GM23338 (cell line): ENCODE data around the gene CAMSAP2. TPM values are rescaled to one million over a fixed set of nuclear protein-coding genes. Genes with fewer than 3 reads are reported as not detected.

ENCODE experiments used
- ATAC-seq: fragments of 200-7000 bp; cut with Tn5 transposase; 3 replicates; pipeline ENCODE4 v1.9.1; 2020
- DNase-seq: peaks from one replicate; pipeline ENCODE4 v3.0.0-alpha.2; 2015; ENCODE audit warnings: low spot score
- H2AFZ ChIP-seq: fragments of 200-600 bp; sonication (generic); 2 replicates; pipeline ENCODE4 v1.8.0; 2016; ENCODE audit warnings: antibody characterized with exemption, mild to moderate bottlenecking, moderate library complexity
- H3F3A ChIP-seq: fragments of 200-600 bp; sonication (generic); replicated peaks from 2 replicates; pipeline ENCODE4 v1.8.0; 2017; ENCODE audit warnings: antibody characterized with exemption, mixed run types, low read depth
- H3K27ac ChIP-seq: fragments of 200-600 bp; sonication (generic); 2 replicates; pipeline ENCODE4 v1.6.1; 2016; ENCODE audit warnings: low read depth
- H3K27me3 ChIP-seq: fragments of 200-600 bp; sonication (generic); 2 replicates; pipeline ENCODE4 v1.8.0; 2016; ENCODE audit warnings: mild to moderate bottlenecking, mixed run types, moderate library complexity; ENCODE audit not compliant: insufficient read depth
- H3K36me3 ChIP-seq: fragments of 200-600 bp; sonication (generic); 2 replicates; pipeline ENCODE4 v1.8.0; 2016; ENCODE audit warnings: mild to moderate bottlenecking; ENCODE audit not compliant: insufficient read depth
- H3K4me1 ChIP-seq: fragments of 200-600 bp; sonication (generic); 2 replicates; pipeline ENCODE4 v1.8.0; 2016; ENCODE audit warnings: mild to moderate bottlenecking, moderate library complexity; ENCODE audit not compliant: insufficient read depth
- H3K4me2 ChIP-seq: fragments of 200-600 bp; sonication (generic); 2 replicates; pipeline ENCODE4 v1.7.1; 2017; ENCODE audit warnings: mixed run types
- H3K4me3 ChIP-seq: fragments of 200-600 bp; sonication (generic); 2 replicates; pipeline ENCODE4 v1.6.1; 2016; ENCODE audit warnings: mixed run types
- H3K79me2 ChIP-seq: fragments of 200-600 bp; sonication (generic); replicated peaks from 2 replicates; pipeline ENCODE4 v1.8.0; 2017; ENCODE audit warnings: mild to moderate bottlenecking; ENCODE audit not compliant: insufficient read depth
- H3K9me2 ChIP-seq: fragments of 200-600 bp; sonication (generic); 2 replicates; pipeline ENCODE4 v1.8.0; 2017; ENCODE audit not compliant: insufficient read depth
- H4K20me1 ChIP-seq: fragments of 200-600 bp; sonication (generic); replicated peaks from 2 replicates; pipeline ENCODE4 v1.8.0; 2017; ENCODE audit warnings: mild to moderate bottlenecking; ENCODE audit not compliant: insufficient read depth
- H3K27ac Mint-ChIP-seq: 2 replicates; pipeline ENCODE4 v1.8.0; 2020; ENCODE audit warnings: inconsistent platforms, mild to moderate bottlenecking, moderate library complexity, mixed read lengths
- H3K27me3 Mint-ChIP-seq: 3 replicates; pipeline ENCODE4 v1.8.0; 2022; ENCODE audit warnings: low read depth, mild to moderate bottlenecking, moderate library complexity, mixed read lengths, inconsistent platforms; ENCODE audit not compliant: insufficient read depth, poor library complexity
- H3K36me3 Mint-ChIP-seq: 3 replicates; pipeline ENCODE4 v1.8.0; 2021; ENCODE audit warnings: low read depth, mild to moderate bottlenecking, inconsistent platforms, moderate library complexity, mixed read lengths
- H3K4me1 Mint-ChIP-seq: 3 replicates; pipeline ENCODE4 v1.8.0; 2020; ENCODE audit warnings: mild to moderate bottlenecking, inconsistent platforms, mixed read lengths
- H3K4me3 Mint-ChIP-seq: 3 replicates; pipeline ENCODE4 v1.8.0; 2021; ENCODE audit warnings: moderate library complexity, mild to moderate bottlenecking, inconsistent platforms, mixed read lengths
- H3K9me3 Mint-ChIP-seq: 3 replicates; pipeline ENCODE4 v1.8.0; 2020; ENCODE audit warnings: moderate library complexity, mild to moderate bottlenecking, inconsistent platforms, mixed read lengths
- EZH2 ChIP-seq: fragments of 200-600 bp; sonication (generic); IDR thresholded peaks from one replicate; pipeline ENCODE4 v1.8.0; 2017; ENCODE audit warnings: antibody characterized with exemption, mild to moderate bottlenecking, low read depth; ENCODE audit not compliant: unreplicated experiment
- EZH2phosphoT487 ChIP-seq: fragments of 200-600 bp; sonication (generic); IDR thresholded peaks from one replicate; pipeline ENCODE4 v1.8.1; 2018; ENCODE audit warnings: antibody characterized with exemption; ENCODE audit not compliant: unreplicated experiment
- JUNB ChIP-seq: IDR thresholded peaks from one replicate; pipeline ENCODE4 v1.6.1; 2016; ENCODE audit warnings: antibody characterized with exemption; ENCODE audit not compliant: unreplicated experiment
- NANOG ChIP-seq: IDR thresholded peaks from 2 replicates; pipeline ENCODE4 v1.6.1; 2016; ENCODE audit warnings: antibody characterized with exemption, borderline replicate concordance
- POLR2AphosphoS5 ChIP-seq: IDR thresholded peaks from 2 replicates; pipeline ENCODE4 v1.6.1; 2016; ENCODE audit warnings: antibody characterized with exemption, low read depth
- STAT1 ChIP-seq: IDR thresholded peaks from one replicate; pipeline ENCODE4 v1.6.1; 2016; ENCODE audit warnings: antibody characterized with exemption; ENCODE audit not compliant: unreplicated experiment
- polyA plus RNA-seq: library from polyadenylated mRNA; unstranded; fragments of >200 nt; fragmentation: Nextera tagmentation; extraction: Ambion mirVana; gene quantifications from 2 replicates; pipeline ENCODE4 v1.2.1, GENCODE V29; 2016
- total RNA-seq: library from RNA; depleted of rRNA; stranded (reverse); fragments of >200 nt; shearing (Covaris generic); gene quantifications from 2 replicates; pipeline ENCODE4 v1.2.3, GENCODE V29; 2014
- TF ChIP-seq, protein P1 (sequence below): fragments of 250-450 bp; sonication (Bioruptor Pico); IDR thresholded peaks from 2 replicates; pipeline ENCODE4 v1.5.0; 2020; ENCODE audit warnings: mild to moderate bottlenecking, moderate library complexity

The CAMSAP2 gene
- total and polyA plus RNA-seq, 2 experiments from 2014 or later, result 9.1 to 21.3 TPM

DNA sequence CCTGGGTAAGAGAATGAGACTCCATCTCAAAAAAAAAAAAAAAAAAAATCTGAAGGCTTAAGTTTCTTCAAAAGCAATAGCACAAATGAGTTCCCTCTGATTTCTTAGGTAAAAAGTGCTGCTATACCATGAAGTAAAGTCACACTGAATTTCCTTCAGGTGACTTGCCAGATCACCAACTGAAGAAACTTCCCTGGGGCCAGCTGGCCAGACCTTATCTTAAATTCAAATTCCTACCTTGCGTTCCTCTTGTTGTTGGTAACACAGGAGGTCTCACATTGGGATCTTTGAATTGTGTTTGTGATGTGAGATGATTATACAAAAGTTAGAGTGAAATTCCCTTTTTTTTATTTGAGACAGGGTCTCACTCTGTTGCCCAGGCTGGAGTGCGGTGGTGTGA lies 167.8 kb downstream of the CAMSAP2 start (continued):
- TF ChIP-seq, protein P1, sequence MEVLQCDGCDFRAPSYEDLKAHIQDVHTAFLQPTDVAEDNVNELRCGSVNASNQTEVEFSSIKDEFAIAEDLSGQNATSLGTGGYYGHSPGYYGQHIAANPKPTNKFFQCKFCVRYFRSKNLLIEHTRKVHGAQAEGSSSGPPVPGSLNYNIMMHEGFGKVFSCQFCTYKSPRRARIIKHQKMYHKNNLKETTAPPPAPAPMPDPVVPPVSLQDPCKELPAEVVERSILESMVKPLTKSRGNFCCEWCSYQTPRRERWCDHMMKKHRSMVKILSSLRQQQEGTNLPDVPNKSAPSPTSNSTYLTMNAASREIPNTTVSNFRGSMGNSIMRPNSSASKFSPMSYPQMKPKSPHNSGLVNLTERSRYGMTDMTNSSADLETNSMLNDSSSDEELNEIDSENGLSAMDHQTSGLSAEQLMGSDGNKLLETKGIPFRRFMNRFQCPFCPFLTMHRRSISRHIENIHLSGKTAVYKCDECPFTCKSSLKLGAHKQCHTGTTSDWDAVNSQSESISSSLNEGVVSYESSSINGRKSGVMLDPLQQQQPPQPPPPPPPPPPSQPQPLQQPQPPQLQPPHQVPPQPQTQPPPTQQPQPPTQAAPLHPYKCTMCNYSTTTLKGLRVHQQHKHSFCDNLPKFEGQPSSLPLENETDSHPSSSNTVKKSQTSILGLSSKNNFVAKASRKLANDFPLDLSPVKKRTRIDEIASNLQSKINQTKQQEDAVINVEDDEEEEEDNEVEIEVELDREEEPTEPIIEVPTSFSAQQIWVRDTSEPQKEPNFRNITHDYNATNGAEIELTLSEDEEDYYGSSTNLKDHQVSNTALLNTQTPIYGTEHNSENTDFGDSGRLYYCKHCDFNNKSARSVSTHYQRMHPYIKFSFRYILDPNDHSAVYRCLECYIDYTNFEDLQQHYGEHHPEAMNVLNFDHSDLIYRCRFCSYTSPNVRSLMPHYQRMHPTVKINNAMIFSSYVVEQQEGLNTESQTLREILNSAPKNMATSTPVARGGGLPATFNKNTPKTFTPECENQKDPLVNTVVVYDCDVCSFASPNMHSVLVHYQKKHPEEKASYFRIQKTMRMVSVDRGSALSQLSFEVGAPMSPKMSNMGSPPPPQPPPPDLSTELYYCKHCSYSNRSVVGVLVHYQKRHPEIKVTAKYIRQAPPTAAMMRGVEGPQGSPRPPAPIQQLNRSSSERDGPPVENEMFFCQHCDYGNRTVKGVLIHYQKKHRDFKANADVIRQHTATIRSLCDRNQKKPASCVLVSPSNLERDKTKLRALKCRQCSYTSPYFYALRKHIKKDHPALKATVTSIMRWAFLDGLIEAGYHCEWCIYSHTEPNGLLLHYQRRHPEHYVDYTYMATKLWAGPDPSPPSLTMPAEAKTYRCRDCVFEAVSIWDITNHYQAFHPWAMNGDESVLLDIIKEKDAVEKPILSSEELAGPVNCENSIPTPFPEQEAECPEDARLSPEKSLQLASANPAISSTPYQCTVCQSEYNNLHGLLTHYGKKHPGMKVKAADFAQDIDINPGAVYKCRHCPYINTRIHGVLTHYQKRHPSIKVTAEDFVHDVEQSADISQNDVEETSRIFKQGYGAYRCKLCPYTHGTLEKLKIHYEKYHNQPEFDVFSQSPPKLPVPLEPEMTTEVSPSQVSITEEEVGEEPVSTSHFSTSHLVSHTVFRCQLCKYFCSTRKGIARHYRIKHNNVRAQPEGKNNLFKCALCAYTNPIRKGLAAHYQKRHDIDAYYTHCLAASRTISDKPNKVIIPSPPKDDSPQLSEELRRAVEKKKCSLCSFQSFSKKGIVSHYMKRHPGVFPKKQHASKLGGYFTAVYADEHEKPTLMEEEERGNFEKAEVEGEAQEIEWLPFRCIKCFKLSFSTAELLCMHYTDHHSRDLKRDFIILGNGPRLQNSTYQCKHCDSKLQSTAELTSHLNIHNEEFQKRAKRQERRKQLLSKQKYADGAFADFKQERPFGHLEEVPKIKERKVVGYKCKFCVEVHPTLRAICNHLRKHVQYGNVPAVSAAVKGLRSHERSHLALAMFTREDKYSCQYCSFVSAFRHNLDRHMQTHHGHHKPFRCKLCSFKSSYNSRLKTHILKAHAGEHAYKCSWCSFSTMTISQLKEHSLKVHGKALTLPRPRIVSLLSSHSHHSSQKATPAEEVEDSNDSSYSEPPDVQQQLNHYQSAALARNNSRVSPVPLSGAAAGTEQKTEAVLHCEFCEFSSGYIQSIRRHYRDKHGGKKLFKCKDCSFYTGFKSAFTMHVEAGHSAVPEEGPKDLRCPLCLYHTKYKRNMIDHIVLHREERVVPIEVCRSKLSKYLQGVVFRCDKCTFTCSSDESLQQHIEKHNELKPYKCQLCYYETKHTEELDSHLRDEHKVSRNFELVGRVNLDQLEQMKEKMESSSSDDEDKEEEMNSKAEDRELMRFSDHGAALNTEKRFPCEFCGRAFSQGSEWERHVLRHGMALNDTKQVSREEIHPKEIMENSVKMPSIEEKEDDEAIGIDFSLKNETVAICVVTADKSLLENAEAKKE (CRISPR knock-in tag), result no peak

DNA sequence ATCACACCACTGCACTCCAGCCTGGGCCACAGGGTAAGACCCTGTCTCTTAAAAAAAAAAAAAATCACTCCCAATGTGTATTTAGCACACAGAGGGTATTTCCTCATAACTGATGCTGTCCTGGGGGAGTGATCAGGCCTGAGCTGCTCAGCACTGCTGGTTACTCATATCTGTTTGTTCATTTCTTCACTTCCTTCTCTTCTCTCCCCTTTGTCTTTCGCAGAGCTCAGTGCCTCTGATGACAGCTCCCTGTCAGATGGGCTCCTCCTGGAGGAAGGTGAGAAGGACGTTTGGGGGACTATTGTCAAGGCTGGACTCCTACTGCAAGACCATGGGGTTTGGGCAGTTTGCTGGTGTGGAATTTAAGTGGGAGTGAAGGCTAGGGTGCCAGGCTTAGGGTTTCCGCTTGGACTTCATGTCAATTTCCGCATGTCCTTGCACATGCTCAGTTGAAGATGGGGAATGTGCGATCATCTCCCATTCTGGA lies 169.0 kb downstream of the CAMSAP2 start:
- Histone ChIP-seq H3K27me3 (no peaks in the 10 kb centered on the region), H3K79me2 (no peaks in the 10 kb centered on the region), H3K4me1 (no peaks in the 10 kb centered on the region), H3K27ac (no peak overlapping the region), H3K4me2 (no peak overlapping the region), H4K20me1 (peaks cover 5% of the 10 kb centered on the region; the same call in 1 of the 2 replicates), H3K9me2 (no peaks in the 10 kb centered on the region), H3F3A (no peaks in the 10 kb centered on the region), H2AFZ (no peak overlapping the region), H3K4me3 (no peak overlapping the region), H3K36me3 (peaks cover 15% of the 10 kb centered on the region; the same call in 1 of the 2 replicates)
- Mint-ChIP-seq H3K4me1 (no peaks in the 10 kb centered on the region; the same call in 2 of the 3 replicates), H3K4me3 (no peak overlapping the region), H3K36me3 (peaks cover 63% of the 10 kb centered on the region), H3K27ac (no peak overlapping the region), H3K27me3 (peaks cover 7% of the 10 kb centered on the region), H3K9me3 (no peaks in the 10 kb centered on the region)
- ATAC-seq (no peak), DNase-seq (no peak)
- TF ChIP-seq, protein P1 (CRISPR knock-in tag), result no peak
- TF ChIP-seq EZH2phosphoT487 (no peak), STAT1 (no peak), EZH2 (no peak), NANOG (no peak), JUNB (no peak), POLR2AphosphoS5 (no peak)
